ENCODE data around the gene ABI3BP. TPM values are rescaled to one million over a fixed set of nuclear protein-coding genes. Genes with fewer than 3 reads are reported as not detected.

The ABI3BP gene
- total RNA-seq, 4 donors from 2014 or later, result 37.4 to 155 (median 112) TPM

DNA sequence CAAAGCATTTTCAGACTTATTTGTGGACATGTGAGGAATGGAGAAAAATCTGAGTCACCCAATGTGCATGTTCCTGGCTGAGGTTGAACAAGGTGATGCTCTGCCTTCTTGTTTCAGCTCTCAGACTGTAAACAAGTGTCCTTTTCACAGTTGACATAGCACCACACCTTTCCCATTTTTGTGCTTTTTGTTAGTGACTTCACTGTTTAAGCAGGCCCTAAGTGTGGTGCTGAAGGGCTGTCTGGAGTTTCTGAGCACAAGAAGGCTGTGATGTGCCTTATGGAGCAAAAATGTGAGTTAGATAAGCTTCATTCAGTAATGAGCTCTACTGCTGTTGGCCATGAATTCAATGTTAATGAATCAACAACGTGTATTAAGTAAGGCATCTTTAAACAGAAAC is 20.4 kb downstream of the ABI3BP start:
- TF ChIP-seq CTCF (IDR thresholded peaks at IDR 0.05), result no peak
- DNase-seq (ENCODE audit: low spot score) (no peak), ATAC-seq (ENCODE audit: low FRiP score) (peak; percentile 66)

DNA sequence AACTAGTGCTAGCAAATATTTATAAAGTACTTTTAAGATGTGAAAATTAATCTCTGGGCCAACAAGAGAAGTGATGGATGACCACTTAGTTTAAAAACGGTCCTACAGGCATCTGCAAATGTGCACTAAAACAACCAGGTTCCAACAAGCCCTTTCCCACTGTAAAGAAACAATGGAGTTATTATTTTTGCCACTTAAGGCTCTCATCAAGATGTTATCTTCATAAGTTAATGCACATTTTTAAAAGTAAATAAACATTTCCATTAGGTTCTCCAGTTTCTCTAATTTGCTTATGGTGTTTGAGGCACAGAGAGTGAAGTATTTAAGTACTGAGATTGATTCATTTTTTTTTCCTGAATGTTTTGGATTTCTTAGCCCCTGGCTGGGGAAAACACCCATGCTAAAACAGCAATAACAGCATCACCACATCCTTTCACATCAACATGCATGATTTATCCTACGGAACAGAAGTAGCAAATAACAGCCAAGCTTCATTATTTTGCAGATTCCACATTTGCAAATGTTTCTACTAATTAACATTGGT is 20.8 kb downstream of the ABI3BP start:
- no peak for ATAC-seq (ENCODE audit: low FRiP score)
- no peak for TF ChIP-seq CTCF (IDR thresholded peaks at IDR 0.05)
- DNase-seq (ENCODE audit: low spot score), result no peak

DNA sequence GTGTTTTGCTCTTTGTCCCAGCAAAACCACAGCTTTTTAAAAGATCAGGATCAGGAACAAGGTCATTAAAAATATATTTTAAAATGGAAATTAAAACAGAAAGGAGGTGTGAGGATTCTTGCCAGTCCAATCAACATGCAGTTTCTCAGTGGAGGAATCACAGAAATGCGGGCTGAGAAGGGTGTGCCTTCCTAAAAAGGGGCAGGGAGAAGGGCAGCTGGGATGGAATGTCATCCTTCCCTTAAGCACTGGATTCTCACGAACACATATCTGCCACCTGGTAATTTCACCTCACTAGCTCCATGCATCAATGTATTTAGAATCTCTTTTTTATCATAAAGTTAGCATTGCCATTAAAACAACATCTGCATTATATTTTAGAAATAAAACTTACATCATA is 21.4 kb downstream of the ABI3BP start:
- ATAC-seq (ENCODE audit: low FRiP score), result no peak
- TF ChIP-seq CTCF (IDR thresholded peaks at IDR 0.05), result no peak
- no peak for DNase-seq (ENCODE audit: low spot score)

GRCh38 chr3:100970477-100970990 is 22.7 kb downstream of the ABI3BP start:
- TF ChIP-seq CTCF (IDR thresholded peaks at IDR 0.05), result no peak
- DNase-seq (ENCODE audit: low spot score) (no peak), ATAC-seq (ENCODE audit: low FRiP score) (no peak)

DNA sequence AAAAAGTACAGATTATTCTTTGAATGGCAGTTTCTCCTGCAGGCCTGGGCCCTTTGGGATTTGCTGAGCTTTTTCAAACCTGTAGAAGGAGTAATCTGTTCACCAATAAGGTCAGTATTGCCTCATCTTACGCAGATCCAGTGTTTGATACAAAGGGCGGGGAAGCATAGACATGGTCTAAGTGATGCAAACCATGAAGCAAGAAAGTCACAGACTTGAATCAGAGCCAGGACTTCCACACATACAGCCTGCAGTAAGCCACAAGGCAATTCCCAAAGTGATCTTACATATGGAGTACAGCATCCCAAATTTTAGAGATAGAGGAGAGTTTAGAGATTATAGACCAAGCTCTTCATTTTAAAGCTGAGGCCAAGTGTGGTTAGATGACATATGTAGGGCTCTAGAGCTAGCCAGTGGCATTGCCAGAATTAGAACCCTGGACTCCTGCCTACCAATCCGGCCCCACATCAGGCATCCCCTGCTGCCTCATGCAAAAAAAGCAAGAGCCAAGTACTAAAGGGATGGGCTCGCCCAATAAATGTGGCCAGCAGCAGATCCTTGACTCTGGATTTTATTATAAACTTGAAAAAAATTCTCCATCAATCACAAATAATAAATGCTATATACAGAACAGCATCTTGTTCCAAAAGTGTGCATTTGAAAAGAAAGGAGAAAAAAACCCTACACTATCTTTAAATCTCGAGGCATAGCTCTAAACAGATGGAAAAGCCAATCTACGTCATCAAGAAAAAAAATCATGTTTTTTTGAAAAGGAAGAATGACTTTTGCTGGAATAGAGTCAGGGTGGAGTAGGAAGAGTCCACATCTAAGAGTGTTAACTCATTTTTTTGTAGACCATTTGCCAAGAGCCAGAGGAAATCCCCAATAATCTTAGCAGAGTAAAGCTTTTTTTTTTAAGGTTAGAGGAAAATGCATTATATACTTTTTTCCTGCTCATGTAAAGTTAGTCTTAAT is 24.0 kb downstream of the ABI3BP start:
- ATAC-seq (ENCODE audit: low FRiP score) (no peak), DNase-seq (ENCODE audit: low spot score) (no peak)
- TF ChIP-seq CTCF (IDR thresholded peaks at IDR 0.05), result no peak

GRCh38 chr3:100966807-100967206 is 26.4 kb downstream of the ABI3BP start:
- DNase-seq (ENCODE audit: low spot score), result no peak
- no peak for ATAC-seq (ENCODE audit: low FRiP score)
- no peak for TF ChIP-seq CTCF (IDR thresholded peaks at IDR 0.05)
